ENCODE results near the gene CNTNAP2.
A peak's percentile ranks its signal among the peaks of the same experiment; 100 is the strongest.

Gene CNTNAP2

GRCh38 chr7:148260599-148260998 is 2144.0 kb downstream of the CNTNAP2 start:
- DNase-seq (ENCODE audit: low read depth), result no peak
- H3K4me3 ChIP-seq (ENCODE audit: control insufficient read depth, low read depth, low read length), result no peak overlapping the region
- TF ChIP-seq CTCF (conservative IDR thresholded peaks at IDR 0.05; ENCODE audit: control insufficient read depth, insufficient read depth, low read depth, low read length), result no peak

DNA sequence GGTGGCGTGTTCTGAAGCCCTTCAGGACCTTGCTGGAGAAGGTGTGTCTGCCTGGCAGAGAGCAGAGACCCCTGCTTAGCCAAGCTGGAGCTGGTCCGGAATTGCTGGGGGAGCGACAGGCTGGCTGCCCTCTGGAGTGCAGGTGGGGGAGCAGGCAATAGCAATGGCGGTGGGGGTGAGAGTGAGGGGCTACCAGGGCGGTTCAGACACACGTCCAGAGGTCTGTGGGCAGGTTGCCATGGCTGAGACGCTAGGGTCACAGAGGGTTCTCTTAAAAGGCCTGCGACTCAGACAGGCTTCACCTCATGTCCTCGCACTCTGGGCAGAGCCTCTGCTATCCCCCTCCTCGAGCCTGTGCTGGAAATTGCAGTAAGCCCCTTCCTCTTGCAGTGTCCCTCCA is 2144.9 kb downstream of the CNTNAP2 start:
- no peak for TF ChIP-seq CTCF (conservative IDR thresholded peaks at IDR 0.05; ENCODE audit: control insufficient read depth, insufficient read depth, low read depth, low read length)
- H3K4me3 ChIP-seq (ENCODE audit: control insufficient read depth, low read depth, low read length), result no peak overlapping the region
- no peak for DNase-seq (ENCODE audit: low read depth)

GRCh38 chr7:148261996-148262688 is 2145.5 kb downstream of the CNTNAP2 start:
- no peak for DNase-seq (ENCODE audit: low read depth)
- TF ChIP-seq CTCF (conservative IDR thresholded peaks at IDR 0.05; ENCODE audit: control insufficient read depth, insufficient read depth, low read depth, low read length), result no peak
- no peak overlapping the region for H3K4me3 ChIP-seq (ENCODE audit: control insufficient read depth, low read depth, low read length)

- no peak overlapping the region for H3K4me3 ChIP-seq (ENCODE audit: control insufficient read depth, low read depth, low read length)
- TF ChIP-seq CTCF (conservative IDR thresholded peaks at IDR 0.05; ENCODE audit: control insufficient read depth, insufficient read depth, low read depth, low read length), result peak; percentile 89
- peak; percentile 35 for DNase-seq (ENCODE audit: low read depth)
These were observed 2146.2 kb downstream of the CNTNAP2 start for GRCh38 chr7:148262721-148263229.

- no peak overlapping the region for H3K4me3 ChIP-seq (ENCODE audit: control insufficient read depth, low read depth, low read length)
- peak; percentile 48 for DNase-seq (ENCODE audit: low read depth)
- TF ChIP-seq CTCF (conservative IDR thresholded peaks at IDR 0.05; ENCODE audit: control insufficient read depth, insufficient read depth, low read depth, low read length), result peak; percentile 76
These were observed 2148.4 kb downstream of the CNTNAP2 start for GRCh38 chr7:148264933-148265557.

DNA sequence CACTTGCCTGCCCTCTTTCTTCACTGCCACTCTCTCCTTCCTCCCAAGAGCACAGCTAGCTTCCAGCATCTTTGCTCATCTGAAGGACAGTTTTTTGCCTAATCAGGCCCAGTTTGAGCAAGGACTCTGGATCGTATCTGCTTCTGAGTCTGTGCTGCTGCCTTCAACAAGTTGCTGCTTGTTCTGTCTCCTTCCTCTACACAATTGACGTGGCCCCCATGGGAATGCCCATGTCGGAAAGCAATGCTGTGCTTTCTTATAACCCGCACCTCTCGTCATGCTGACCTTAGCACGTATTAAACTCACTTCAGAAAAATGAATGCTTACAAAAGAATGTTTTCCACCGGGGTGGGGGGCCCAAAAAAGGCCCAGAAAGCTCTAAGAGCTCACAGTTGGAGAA is 2149.3 kb downstream of the CNTNAP2 start:
- no peak for TF ChIP-seq CTCF (conservative IDR thresholded peaks at IDR 0.05; ENCODE audit: control insufficient read depth, insufficient read depth, low read depth, low read length)
- DNase-seq (ENCODE audit: low read depth), result no peak
- no peak overlapping the region for H3K4me3 ChIP-seq (ENCODE audit: control insufficient read depth, low read depth, low read length)

All from fibroblast of mammary gland (primary cell).